ENCODE results near the gene TEN1.

The TEN1 gene

GRCh38 chr17:76000755-76001521 is 21.9 kb downstream of the TEN1 start, which contains the start of gene CDK3:
Gene CDK3, plus strand, starts transcription at chr17:76000855. Its CDS starts 571 bp downstream, at chr17:76001426.
- Histone ChIP-seq H3K27me3 (replicated peaks; ENCODE audit: insufficient read depth, low read length) (no peaks in the 10 kb centered on the region), H3K4me3 (ENCODE audit: low read length) (no peak within 1 kb of the TSS), H3K79me2 (ENCODE audit: low read length) (no peaks in the 10 kb centered on the region), H3K36me3 (replicated peaks; ENCODE audit: insufficient read depth, low read length) (no peaks in the 10 kb centered on the region), H3K27ac (ENCODE audit: low read length) (no peak within 1 kb of the TSS), H3K4me1 (ENCODE audit: low read length) (no peaks in the 10 kb centered on the region), H3F3A (ENCODE audit: insufficient read depth, low read length) (no peaks in the 10 kb centered on the region), H3K4me2 (ENCODE audit: low read depth, low read length) (no peak within 1 kb of the TSS), H3K9me2 (replicated peaks; ENCODE audit: insufficient read depth, low read length) (no peaks in the 10 kb centered on the region), H3K9ac (ENCODE audit: low read length) (no peak within 1 kb of the TSS), H2AFZ (ENCODE audit: low read length) (no peak within 1 kb of the TSS), H4K20me1 (ENCODE audit: insufficient read depth, low read length) (no peaks in the 10 kb centered on the region), H3K9me3 (replicated peaks; ENCODE audit: insufficient read depth, low read length) (no peaks in the 10 kb centered on the region)
- no peak for DNase-seq
- TF ChIP-seq EZH2 (optimal IDR thresholded peaks at IDR 0.05; ENCODE audit: low read depth, low read length) (no peak), EZH2phosphoT487 (IDR thresholded peaks at IDR 0.05; ENCODE audit: low read length) (no peak), CTCF (IDR thresholded peaks at IDR 0.05; ENCODE audit: low read length) (no peak)

- Histone ChIP-seq H3K27me3 (replicated peaks; ENCODE audit: insufficient read depth, low read length) (no peaks in the 10 kb centered on the region), H3K4me1 (ENCODE audit: low read length) (no peaks in the 10 kb centered on the region), H3K4me3 (ENCODE audit: low read length) (no peak overlapping the region), H2AFZ (ENCODE audit: low read length) (no peak overlapping the region), H3K79me2 (ENCODE audit: low read length) (no peaks in the 10 kb centered on the region), H3F3A (ENCODE audit: insufficient read depth, low read length) (no peaks in the 10 kb centered on the region), H3K36me3 (replicated peaks; ENCODE audit: insufficient read depth, low read length) (no peaks in the 10 kb centered on the region), H3K4me2 (ENCODE audit: low read depth, low read length) (no peak overlapping the region), H3K9ac (ENCODE audit: low read length) (no peak overlapping the region), H3K27ac (ENCODE audit: low read length) (no peak overlapping the region), H4K20me1 (ENCODE audit: insufficient read depth, low read length) (no peaks in the 10 kb centered on the region), H3K9me2 (replicated peaks; ENCODE audit: insufficient read depth, low read length) (no peaks in the 10 kb centered on the region), H3K9me3 (replicated peaks; ENCODE audit: insufficient read depth, low read length) (no peaks in the 10 kb centered on the region)
- DNase-seq, result no peak
- no peak for TF ChIP-seq EZH2phosphoT487 (IDR thresholded peaks at IDR 0.05; ENCODE audit: low read length)
- TF ChIP-seq CTCF (IDR thresholded peaks at IDR 0.05; ENCODE audit: low read length), result no peak
- no peak for TF ChIP-seq EZH2 (optimal IDR thresholded peaks at IDR 0.05; ENCODE audit: low read depth, low read length)
These were observed 23.1 kb downstream of the TEN1 start for GRCh38 chr17:76002100-76002499.

- H3K36me3 ChIP-seq (replicated peaks; ENCODE audit: insufficient read depth, low read length), result no peaks in the 10 kb centered on the region
- H3K27ac ChIP-seq (ENCODE audit: low read length), result no peak overlapping the region
- no peak overlapping the region for H3K4me3 ChIP-seq (ENCODE audit: low read length)
- H3K9ac ChIP-seq (ENCODE audit: low read length), result no peak overlapping the region
- no peak overlapping the region for H3K4me2 ChIP-seq (ENCODE audit: low read depth, low read length)
- TF ChIP-seq EZH2phosphoT487 (IDR thresholded peaks at IDR 0.05; ENCODE audit: low read length) (no peak), EZH2 (optimal IDR thresholded peaks at IDR 0.05; ENCODE audit: low read depth, low read length) (no peak), CTCF (IDR thresholded peaks at IDR 0.05; ENCODE audit: low read length) (no peak)
- H3K9me3 ChIP-seq (replicated peaks; ENCODE audit: insufficient read depth, low read length), result no peaks in the 10 kb centered on the region
- no peak for DNase-seq
- H3K27me3 ChIP-seq (replicated peaks; ENCODE audit: insufficient read depth, low read length), result peaks cover 6% of the 10 kb centered on the region
- H3K79me2 ChIP-seq (ENCODE audit: low read length), result no peaks in the 10 kb centered on the region
- no peaks in the 10 kb centered on the region for H3K9me2 ChIP-seq (replicated peaks; ENCODE audit: insufficient read depth, low read length)
- H3K4me1 ChIP-seq (ENCODE audit: low read length), result no peaks in the 10 kb centered on the region
- H2AFZ ChIP-seq (ENCODE audit: low read length), result no peak overlapping the region
- H4K20me1 ChIP-seq (ENCODE audit: insufficient read depth, low read length), result no peaks in the 10 kb centered on the region
- no peaks in the 10 kb centered on the region for H3F3A ChIP-seq (ENCODE audit: insufficient read depth, low read length)
These were observed 24.9 kb downstream of the TEN1 start for GRCh38 chr17:76003915-76004314.

Measured in MM.1S (cell line).